Bronchial epithelial cell (primary cell): ENCODE measurements around the gene CARS1. TPM values are rescaled to one million over a fixed set of nuclear protein-coding genes. Genes with fewer than 3 reads are reported as not detected.

ENCODE experiments used
- DNase-seq: peaks from one replicate; pipeline ENCODE4 v3.0.0-alpha.2; 2010; ENCODE audit warnings: low read depth
- FAIRE-seq: peaks from 2 replicates; lab custom pipeline; 2011; peaks lifted over from hg19 to GRCh38; lab: Jason Lieb, UNC
- H3K27me3 ChIP-seq: 2 replicates; pipeline ENCODE4 v1.5.1; 2011; ENCODE audit warnings: low read length; ENCODE audit not compliant: control insufficient read depth, insufficient read depth
- H3K36me3 ChIP-seq: 2 replicates; pipeline ENCODE4 v1.5.1; 2011; ENCODE audit warnings: low read length; ENCODE audit not compliant: control insufficient read depth, insufficient read depth
- H3K4me3 ChIP-seq: 2 replicates; pipeline ENCODE4 v1.5.1; 2011; ENCODE audit warnings: mild to moderate bottlenecking, low read depth, low read length, control low read depth
- total RNA-seq: library from RNA; depleted of rRNA; stranded (reverse); fragments of >200 nt; gene quantifications from 2 replicates; pipeline ENCODE4 v1.2.1, GENCODE V29; 2014
- TF ChIP-seq, protein P1 (sequence below): IDR thresholded peaks from 2 replicates; pipeline ENCODE4 v1.5.1; 2011; ENCODE audit warnings: mild to moderate bottlenecking, moderate library complexity, low read length, control low read depth, inconsistent platforms; ENCODE audit not compliant: insufficient read depth, severe bottlenecking

Gene CARS1
- total RNA-seq, 1 donor from 2014 or later: 113 TPM

DNA sequence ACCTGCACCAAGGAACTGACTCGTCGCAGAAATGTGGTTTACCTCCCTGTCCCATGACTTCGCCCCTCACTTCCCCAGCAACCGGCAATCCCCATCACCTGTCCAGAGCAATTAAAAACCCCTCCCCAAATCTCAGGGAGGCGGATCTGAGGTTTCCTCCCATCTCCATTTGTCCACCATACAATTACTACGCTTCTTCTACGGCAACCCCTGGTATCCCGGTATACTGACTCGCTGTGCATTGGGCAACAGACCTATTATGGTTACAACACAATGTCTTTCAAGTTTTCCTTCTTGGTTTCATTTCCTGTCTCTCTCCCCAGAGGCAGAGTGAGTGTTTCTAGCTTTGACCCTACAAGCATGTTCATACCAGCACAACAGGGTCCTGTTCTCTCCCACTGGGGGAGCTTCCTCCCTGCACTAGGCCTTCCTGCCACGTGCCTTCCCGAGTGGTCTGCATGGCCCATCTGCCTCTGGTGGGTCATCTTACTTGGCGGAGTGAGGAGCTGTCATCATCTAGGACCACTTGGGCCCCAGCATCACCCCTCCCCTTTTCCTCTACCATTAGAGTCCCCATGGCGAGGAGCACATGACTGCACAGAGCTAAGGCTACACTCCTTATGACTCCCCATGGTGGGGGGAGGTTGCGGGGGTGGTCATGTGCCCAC, 34.8 kb downstream of the CARS1 start:
- H3K4me3 ChIP-seq: no peak overlapping the region
- peaks cover 33% of the 10 kb centered on the region for H3K36me3 ChIP-seq
- no peaks in the 10 kb centered on the region for H3K27me3 ChIP-seq
- FAIRE-seq: peak; percentile 94
- TF ChIP-seq, protein P1, sequence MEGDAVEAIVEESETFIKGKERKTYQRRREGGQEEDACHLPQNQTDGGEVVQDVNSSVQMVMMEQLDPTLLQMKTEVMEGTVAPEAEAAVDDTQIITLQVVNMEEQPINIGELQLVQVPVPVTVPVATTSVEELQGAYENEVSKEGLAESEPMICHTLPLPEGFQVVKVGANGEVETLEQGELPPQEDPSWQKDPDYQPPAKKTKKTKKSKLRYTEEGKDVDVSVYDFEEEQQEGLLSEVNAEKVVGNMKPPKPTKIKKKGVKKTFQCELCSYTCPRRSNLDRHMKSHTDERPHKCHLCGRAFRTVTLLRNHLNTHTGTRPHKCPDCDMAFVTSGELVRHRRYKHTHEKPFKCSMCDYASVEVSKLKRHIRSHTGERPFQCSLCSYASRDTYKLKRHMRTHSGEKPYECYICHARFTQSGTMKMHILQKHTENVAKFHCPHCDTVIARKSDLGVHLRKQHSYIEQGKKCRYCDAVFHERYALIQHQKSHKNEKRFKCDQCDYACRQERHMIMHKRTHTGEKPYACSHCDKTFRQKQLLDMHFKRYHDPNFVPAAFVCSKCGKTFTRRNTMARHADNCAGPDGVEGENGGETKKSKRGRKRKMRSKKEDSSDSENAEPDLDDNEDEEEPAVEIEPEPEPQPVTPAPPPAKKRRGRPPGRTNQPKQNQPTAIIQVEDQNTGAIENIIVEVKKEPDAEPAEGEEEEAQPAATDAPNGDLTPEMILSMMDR: no peak
- peak; percentile 88 for DNase-seq

DNA sequence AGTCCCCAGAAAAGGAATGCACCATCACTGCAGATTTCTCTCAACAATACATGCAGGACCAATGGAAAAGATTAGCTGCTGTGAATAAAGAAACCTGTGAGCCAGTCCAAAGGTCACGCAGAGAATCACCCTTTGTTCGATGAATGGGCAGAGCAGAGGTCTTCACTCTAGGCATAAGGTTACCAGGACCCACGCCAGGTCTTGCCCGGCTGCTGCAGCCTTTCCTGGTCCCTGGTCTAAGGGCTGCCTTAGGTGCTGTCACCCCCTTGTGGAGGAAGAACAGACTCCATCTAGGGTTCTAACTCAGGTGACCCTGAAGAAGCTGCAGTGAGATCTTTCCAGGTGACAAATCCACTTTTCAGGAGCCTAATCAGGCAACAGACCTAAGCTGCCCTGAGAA, 36.1 kb downstream of the CARS1 start:
- DNase-seq (peak; percentile 61), FAIRE-seq (peak; percentile 52)
- H3K4me3 ChIP-seq: no peak overlapping the region
- peaks cover 32% of the 10 kb centered on the region for H3K36me3 ChIP-seq
- TF ChIP-seq, protein P1: peak; percentile 70
- no peaks in the 10 kb centered on the region for H3K27me3 ChIP-seq

DNA sequence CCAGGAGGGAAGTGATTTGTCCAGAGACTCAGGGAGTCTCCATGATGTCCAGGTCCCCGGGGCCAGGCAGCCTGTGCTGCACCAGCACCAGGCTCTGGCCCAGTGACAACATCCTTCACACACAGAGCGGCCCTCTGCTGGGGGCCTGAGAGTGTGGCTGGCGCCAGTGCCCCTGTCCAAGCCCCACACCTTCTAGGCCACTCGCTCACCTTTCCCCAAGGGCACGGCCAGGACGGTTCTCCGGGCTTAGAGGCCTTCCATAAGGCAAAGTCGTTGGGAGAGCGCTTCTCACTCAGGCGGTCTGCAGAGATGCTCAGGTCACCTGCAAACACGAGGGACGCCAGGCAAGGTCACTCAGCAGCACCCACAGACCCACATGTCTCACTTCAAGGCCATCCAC, 37.2 kb downstream of the CARS1 start:
- Histone ChIP-seq H3K4me3 (no peak overlapping the region), H3K27me3 (no peaks in the 10 kb centered on the region), H3K36me3 (peaks cover 38% of the 10 kb centered on the region)
- FAIRE-seq (no peak), DNase-seq (no peak)
- TF ChIP-seq, protein P1: no peak

DNA sequence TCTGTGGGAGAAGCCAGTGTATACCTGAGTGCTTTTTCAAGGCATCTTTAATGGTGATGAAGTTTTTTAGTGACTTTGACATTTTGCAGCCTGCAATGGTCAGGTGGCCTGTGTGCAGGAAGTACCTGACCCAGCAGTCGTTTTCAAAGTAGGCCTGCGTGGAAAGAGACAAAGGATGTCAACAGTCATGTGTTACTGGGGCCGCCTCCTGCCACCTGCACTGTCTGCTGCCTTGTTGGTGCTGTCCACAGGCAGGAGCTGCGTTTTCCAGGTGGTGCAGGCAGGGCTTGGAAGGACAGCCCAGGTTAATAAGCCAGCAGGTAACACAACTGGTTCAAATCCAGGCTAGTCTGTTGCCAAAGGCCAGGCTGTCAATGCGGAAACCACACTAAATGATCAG, 38.6 kb downstream of the CARS1 start:
- TF ChIP-seq, protein P1: no peak
- no peak for DNase-seq
- H3K4me3 ChIP-seq: no peak overlapping the region
- H3K27me3 ChIP-seq: no peaks in the 10 kb centered on the region
- H3K36me3 ChIP-seq: peaks cover 46% of the 10 kb centered on the region
- FAIRE-seq: no peak

DNA sequence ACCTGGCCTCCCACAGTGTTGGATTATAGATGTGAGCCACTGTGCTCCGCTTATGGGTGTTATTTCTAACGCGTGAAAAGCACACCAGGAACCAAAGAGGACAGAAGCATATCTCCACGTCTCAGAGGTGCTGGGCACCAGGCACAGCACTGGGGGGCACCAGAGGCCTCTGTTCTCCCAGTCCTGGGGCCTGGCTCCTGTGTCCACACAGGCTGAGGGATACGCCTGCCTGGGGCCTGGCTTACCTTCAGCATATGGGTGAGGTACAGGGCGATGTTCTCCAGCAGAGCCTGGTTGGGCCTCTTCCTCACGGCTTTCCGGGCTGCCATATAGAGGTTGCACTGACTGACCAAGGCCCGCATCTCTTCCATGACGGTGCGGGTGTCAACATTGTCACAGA, 40.4 kb downstream of the CARS1 start:
- Histone ChIP-seq H3K36me3 (peaks cover 52% of the 10 kb centered on the region), H3K27me3 (no peaks in the 10 kb centered on the region), H3K4me3 (no peak overlapping the region)
- TF ChIP-seq, protein P1: no peak
- FAIRE-seq (no peak), DNase-seq (no peak)

DNA sequence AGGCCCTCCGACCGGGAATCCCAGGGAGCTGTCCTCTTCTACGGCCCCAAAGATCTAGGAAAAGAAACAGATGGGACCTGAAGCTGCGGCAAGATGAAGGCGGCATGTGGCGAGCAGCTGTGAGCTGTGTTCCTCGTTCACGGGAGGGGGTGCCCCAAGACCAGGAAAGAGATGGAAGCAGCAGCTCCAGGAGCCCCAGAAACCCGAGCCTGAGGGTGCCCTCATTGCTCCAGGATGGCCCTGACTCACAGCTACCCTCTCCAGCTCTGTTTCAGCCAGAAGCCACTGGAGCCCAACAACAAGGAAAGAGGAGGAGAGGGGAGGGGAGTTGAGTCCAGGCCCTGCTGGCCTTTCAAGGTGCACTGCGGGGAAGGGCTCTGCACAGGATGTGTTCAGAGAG, 41.4 kb downstream of the CARS1 start:
- TF ChIP-seq, protein P1: no peak
- no peak overlapping the region for H3K4me3 ChIP-seq
- H3K36me3 ChIP-seq: peaks cover 58% of the 10 kb centered on the region
- FAIRE-seq: no peak
- no peaks in the 10 kb centered on the region for H3K27me3 ChIP-seq
- no peak for DNase-seq
